Hippocampal formation (tissue), 2 donors: ENCODE data around the gene SIRT7.

Source experiments
- DNase-seq, 2 donors: peaks; one replicate each; lab custom pipeline; 2025; lab: John Stamatoyannopoulos, UW

SIRT7 gene

GRCh38 chr17:81917565-81918332 lies at the start of gene SIRT7:
Gene SIRT7 (minus strand): TSS chr17:81918176. CDS start chr17:81918131, 45 bp downstream.
- DNase-seq = peak; percentile 62 to 80

- no peak for DNase-seq
Measured at GRCh38 chr17:81967244-81967532, 49.2 kb upstream of the SIRT7 start.

GRCh38 chr17:81966343-81967243 lies 48.6 kb upstream of the SIRT7 start:
- DNase-seq = peak in 1 of 2 donors; percentile 36

- DNase-seq = no peak
Measured at GRCh38 chr17:81964081-81964849, 46.3 kb upstream of the SIRT7 start.

- DNase-seq = no peak
Measured at GRCh38 chr17:81962499-81963441, 44.8 kb upstream of the SIRT7 start.

GRCh38 chr17:81961521-81962498 lies 43.8 kb upstream of the SIRT7 start:
- DNase-seq = no peak

GRCh38 chr17:81961087-81961511 lies 43.1 kb upstream of the SIRT7 start, which contains the start of gene NOTUM:
Gene NOTUM (minus strand): TSS chr17:81961187. CDS start chr17:81960909, 278 bp downstream.
- no peak for DNase-seq

- DNase-seq = no peak
Measured at GRCh38 chr17:81960130-81960958, 42.4 kb upstream of the SIRT7 start.

- DNase-seq = peak; percentile 10 to 42
Measured at GRCh38 chr17:81959362-81960129, 41.6 kb upstream of the SIRT7 start.

GRCh38 chr17:81958633-81959342 lies 40.8 kb upstream of the SIRT7 start:
- no peak for DNase-seq

- no peak for DNase-seq
Measured at GRCh38 chr17:81957691-81958432, 39.9 kb upstream of the SIRT7 start.

GRCh38 chr17:81956607-81957589 lies 38.9 kb upstream of the SIRT7 start:
- DNase-seq = no peak

- DNase-seq = no peak
Measured at GRCh38 chr17:81955756-81956544, 38.0 kb upstream of the SIRT7 start.

GRCh38 chr17:81955058-81955681 lies 37.2 kb upstream of the SIRT7 start:
- no peak for DNase-seq
